Measurements from ENCODE around the gene VWC2L. TPM values are rescaled to one million over a fixed set of nuclear protein-coding genes. Genes with fewer than 3 reads are reported as not detected.

Gene VWC2L
- total and polyA plus RNA-seq, 12 donors: not detected

- H3K27ac ChIP-seq: no peak overlapping the region
Observed at GRCh38 chr2:214376618-214377285, 34.1 kb upstream of the VWC2L start.

GRCh38 chr2:214377286-214377624 is 33.6 kb upstream of the VWC2L start:
- Histone ChIP-seq H3K4me3 (no peak overlapping the region), H3K36me3 (no peaks in the 10 kb centered on the region), H3K4me1 (no peaks in the 10 kb centered on the region), H3K27ac (no peak overlapping the region), H3K9me3 (no peaks in the 10 kb centered on the region), H3K27me3 (no peaks in the 10 kb centered on the region)
- intact Hi-C loops (cut with DNase I): no loop called here
- WGBS, 2 donors: 85 to 86% methylated on average over 5 of the region's 5 CpGs
- DNase-seq: no peak
- ATAC-seq: no peak
- no peak for TF ChIP-seq CTCF (IDR thresholded peaks at IDR 0.05)

More at GRCh38 chr2:214376618-214377285, 34.1 kb upstream of the VWC2L start:
- intact Hi-C loops (cut with DNase I): no loop called here
- no peaks in the 10 kb centered on the region for H3K27me3 ChIP-seq
- H3K4me1 ChIP-seq: no peaks in the 10 kb centered on the region
- DNase-seq (no peak), ATAC-seq (no peak)
- 81 to 86% methylated on average over 7 of the region's 7 CpGs for WGBS, 2 donors
- H3K36me3 ChIP-seq: no peaks in the 10 kb centered on the region
- TF ChIP-seq CTCF (IDR thresholded peaks at IDR 0.05): no peak
- no peak overlapping the region for H3K4me3 ChIP-seq
- no peaks in the 10 kb centered on the region for H3K9me3 ChIP-seq

GRCh38 chr2:214378455-214379103 is 32.3 kb upstream of the VWC2L start:
- TF ChIP-seq CTCF (IDR thresholded peaks at IDR 0.05): no peak

GRCh38 chr2:214379227-214379626 is 31.6 kb upstream of the VWC2L start:
- Histone ChIP-seq H3K27ac (no peak overlapping the region), H3K27me3 (no peaks in the 10 kb centered on the region), H3K36me3 (no peaks in the 10 kb centered on the region), H3K4me3 (no peak overlapping the region), H3K4me1 (no peaks in the 10 kb centered on the region), H3K9me3 (no peaks in the 10 kb centered on the region)
- intact Hi-C loops (cut with DNase I): no loop called here
- ATAC-seq: no peak
- DNase-seq: no peak
- no peak for TF ChIP-seq CTCF (IDR thresholded peaks at IDR 0.05)
- 92 to 97% methylated on average over 1 of the region's 1 CpG for WGBS, 2 donors

More at GRCh38 chr2:214378455-214379103, 32.3 kb upstream of the VWC2L start:
- Histone ChIP-seq H3K36me3 (no peaks in the 10 kb centered on the region), H3K4me1 (no peaks in the 10 kb centered on the region), H3K4me3 (no peak overlapping the region), H3K27ac (no peak overlapping the region), H3K9me3 (no peaks in the 10 kb centered on the region), H3K27me3 (no peaks in the 10 kb centered on the region)
- ATAC-seq: no peak
- no peak for DNase-seq
- WGBS, 2 donors: 35 to 36% methylated on average over 3 of the region's 3 CpGs
- intact Hi-C loops (cut with DNase I): no loop called here
